SHP77 (cell line): Measurements from ENCODE around the gene CD276.
"Not testable (repeated sequence)": the region's sequence is repeated elsewhere in the genome, so short reads cannot be mapped to it uniquely, and the experiment has no call there.

Experiments
- DNase-seq, 2 experiments: peaks; one replicate each; lab custom pipeline; 2025; lab: John Stamatoyannopoulos, UW

The CD276 gene

DNA sequence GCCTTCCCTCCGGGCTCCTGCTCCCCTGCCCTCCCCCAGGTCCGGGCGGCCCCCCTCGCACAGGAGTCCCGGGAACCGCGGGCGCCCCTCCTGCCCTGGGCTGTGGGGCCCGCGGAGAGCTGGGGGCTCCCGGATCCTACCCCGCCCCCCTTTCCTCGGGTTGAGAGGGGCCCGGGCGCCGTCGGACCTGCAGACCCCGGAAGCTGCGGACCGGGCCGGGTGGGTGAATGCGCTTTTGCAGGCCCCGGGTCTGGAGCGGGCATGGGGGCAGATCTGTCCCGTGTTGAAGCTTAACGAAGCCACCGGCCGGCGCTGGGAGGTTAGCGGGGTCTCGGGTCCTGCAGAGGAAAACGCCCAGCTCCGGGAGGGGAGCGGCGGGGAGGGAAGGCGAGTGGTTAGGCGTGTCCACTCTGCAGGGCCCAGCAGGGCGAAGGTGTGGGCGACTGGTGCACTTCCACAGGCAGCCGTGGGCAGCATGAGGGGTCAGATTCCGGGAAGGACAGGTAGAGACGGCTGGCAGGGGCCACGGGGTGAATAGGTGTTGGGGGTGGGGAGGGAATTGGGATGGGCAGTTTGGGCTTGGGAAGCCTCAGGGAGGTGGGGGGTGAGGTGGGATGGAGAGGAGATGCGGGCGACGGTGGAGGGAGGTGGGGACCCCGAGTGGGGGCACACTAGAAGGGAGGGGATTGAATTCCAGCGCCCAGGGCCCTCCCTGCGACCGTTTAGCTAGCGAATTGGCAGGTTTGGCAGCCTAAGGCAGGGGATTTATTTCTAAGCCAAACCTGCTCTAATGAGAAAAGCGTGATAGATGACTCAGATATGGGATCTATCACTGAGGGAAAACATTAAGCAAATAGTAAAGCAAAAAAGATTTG, 635 bp downstream of the CD276 start:
- DNase-seq: peak in 1 of 2 experiments; percentile 1

GRCh38 chr15:73685981-73686380, 1.8 kb downstream of the CD276 start:
- no peak for DNase-seq

- DNase-seq: no peak
These were observed 2.6 kb downstream of the CD276 start for GRCh38 chr15:73686781-73687256.

DNA sequence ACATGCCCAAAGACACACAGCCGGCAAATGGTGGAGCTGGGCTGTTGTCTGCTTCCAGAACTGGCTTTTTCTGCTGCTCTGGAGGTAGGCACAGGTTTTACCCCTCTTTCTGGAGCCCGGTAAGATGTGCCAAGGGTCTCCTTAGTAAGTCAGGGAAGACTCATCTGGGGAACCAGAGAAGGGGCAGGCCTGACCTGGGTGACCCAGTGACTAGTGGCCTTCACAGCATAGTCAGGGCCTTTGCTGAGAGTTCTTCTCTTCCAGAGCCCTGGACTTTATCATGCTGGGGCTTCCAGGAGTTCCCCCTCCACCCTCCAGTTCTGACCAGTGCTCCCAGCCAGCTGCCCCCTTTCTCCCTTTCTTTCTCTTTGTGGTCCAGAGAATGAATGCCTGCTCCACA, 3.2 kb downstream of the CD276 start:
- no peak for DNase-seq

DNA sequence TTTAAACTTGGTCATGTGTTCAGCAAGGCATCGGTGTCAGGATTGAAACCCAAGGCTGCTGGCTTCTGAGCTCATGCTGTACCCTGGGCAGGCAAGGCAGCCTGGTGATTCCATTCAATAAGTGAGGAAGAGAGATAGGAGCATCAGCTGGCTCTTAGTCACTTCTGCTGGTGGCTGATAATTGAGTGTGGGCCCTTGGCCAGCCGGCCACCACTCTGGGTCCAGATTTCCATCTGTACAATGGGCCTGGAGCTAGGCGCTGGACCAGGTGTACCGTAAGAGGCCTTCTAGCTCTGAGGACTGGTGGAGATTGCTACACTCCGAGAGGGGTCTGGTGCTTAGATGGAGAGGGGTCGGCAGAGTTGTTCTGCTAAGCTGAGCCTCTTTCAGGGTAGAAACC, 4.3 kb downstream of the CD276 start:
- DNase-seq: no peak

- no peak for DNase-seq
These were observed 7.2 kb downstream of the CD276 start for GRCh38 chr15:73691396-73691795.

GRCh38 chr15:73694419-73694818, 10.2 kb downstream of the CD276 start:
- no peak for DNase-seq

GRCh38 chr15:73695773-73696640, 11.8 kb downstream of the CD276 start:
- no peak for DNase-seq

DNA sequence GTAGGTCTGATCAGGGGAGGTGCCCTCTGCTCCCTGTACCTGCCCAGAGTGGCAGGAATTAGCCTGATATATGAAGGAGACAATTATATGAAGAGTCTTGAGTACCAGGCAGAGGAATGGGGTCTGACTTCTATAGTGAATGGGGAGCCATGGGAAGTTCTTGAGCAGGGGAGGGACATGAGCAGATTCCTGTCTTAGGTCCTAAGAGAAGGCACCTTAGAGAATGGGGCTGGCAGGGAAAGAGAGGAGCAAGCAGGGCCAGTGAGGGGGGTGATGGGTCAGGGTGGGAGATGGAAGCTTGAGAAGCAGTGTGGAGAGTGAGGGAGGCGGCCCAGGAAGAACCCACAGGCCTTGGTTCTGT, 12.4 kb downstream of the CD276 start:
- DNase-seq: no peak

DNA sequence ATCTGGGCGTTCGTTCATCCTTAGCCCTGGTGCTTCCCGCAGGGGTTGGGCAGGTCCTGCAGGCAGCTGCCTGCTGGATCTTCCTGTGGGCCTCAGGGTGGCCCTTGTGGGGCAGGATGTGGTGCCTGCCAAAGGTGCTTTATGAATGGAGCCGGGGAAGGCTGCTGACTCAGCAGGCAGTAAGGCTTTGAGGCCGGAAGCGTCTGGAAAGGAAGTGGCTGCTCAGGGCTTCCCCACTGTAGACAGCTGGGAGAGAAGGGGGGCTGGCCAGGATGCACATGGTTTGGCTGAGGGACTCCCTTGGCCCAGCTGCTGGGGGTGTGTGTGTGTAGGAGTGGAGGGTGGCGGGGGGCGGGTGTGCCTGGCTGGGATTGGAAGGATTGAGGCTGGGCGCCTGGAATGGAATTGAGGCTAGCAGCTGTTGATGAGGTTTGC, 12.9 kb downstream of the CD276 start:
- peak; percentile 76 to 88 for DNase-seq

GRCh38 chr15:73699249-73700040, 15.3 kb downstream of the CD276 start:
- no peak for DNase-seq

- DNase-seq: peak; percentile 64 to 74
These were observed 16.1 kb downstream of the CD276 start for GRCh38 chr15:73700041-73700842.

- not testable (repeated sequence) for DNase-seq
These were observed 18.4 kb downstream of the CD276 start for GRCh38 chr15:73702311-73703239.

DNA sequence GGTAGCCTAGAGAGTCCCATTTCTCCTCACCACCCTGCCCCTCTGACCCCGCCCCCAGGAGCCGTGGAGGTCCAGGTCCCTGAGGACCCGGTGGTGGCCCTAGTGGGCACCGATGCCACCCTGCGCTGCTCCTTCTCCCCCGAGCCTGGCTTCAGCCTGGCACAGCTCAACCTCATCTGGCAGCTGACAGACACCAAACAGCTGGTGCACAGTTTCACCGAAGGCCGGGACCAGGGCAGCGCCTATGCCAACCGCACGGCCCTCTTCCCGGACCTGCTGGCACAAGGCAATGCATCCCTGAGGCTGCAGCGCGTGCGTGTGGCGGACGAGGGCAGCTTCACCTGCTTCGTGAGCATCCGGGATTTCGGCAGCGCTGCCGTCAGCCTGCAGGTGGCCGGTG, 19.4 kb downstream of the CD276 start:
- not testable (repeated sequence) for DNase-seq

- DNase-seq: not testable (repeated sequence)
These were observed 20.1 kb downstream of the CD276 start for GRCh38 chr15:73704142-73704868.

GRCh38 chr15:73704869-73705645, 20.9 kb downstream of the CD276 start:
- DNase-seq: peak; percentile 41 to 48

GRCh38 chr15:73708691-73709090, 24.5 kb downstream of the CD276 start:
- DNase-seq: no peak

DNA sequence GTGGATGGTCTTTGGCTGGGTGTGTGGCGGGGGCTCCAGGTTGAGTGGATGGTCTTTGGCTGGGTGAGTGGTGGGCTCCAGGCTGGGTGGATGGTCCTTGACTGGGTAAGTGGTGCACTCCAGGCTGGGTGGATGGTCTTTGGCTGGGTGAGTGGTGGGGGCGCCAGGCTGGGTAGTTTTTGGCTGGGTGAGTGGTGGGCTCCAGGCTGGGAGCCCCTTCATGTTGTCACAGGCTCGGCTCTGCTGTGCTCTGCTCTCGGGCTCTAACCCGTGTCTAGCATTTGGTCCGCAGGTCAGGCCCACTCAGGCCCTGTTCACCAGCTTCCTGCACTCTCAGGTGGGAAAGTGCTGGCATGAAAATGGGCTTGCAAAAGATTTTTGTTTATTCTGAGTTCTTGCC, 25.1 kb downstream of the CD276 start:
- DNase-seq: no peak

GRCh38 chr15:73709686-73710085, 25.5 kb downstream of the CD276 start:
- no peak for DNase-seq
